Neural progenitor cell (in vitro differentiated cells): Measurements from ENCODE around the gene FAM234B. TPM values are rescaled to one million over a fixed set of nuclear protein-coding genes. Genes with fewer than 3 reads are reported as not detected.

Source experiments
- DNase-seq: peaks from one replicate; pipeline ENCODE4 v3.0.0-alpha.2; 2016; ENCODE audit warnings: low spot score
- H2AFZ ChIP-seq: fragments of 200-600 bp; sonication (generic); replicated peaks from 2 replicates; pipeline ENCODE4 v1.6.1; 2016; ENCODE audit warnings: antibody characterized with exemption
- H3F3A ChIP-seq: fragments of 200-600 bp; sonication (generic); 2 replicates; pipeline ENCODE4 v1.6.1; 2016; ENCODE audit warnings: antibody characterized with exemption, low read depth
- H3K27ac ChIP-seq: fragments of 200-600 bp; sonication (generic); 2 replicates; pipeline ENCODE4 v1.5.1; 2016; ENCODE audit warnings: mild to moderate bottlenecking
- H3K27me3 ChIP-seq: fragments of 200-600 bp; sonication (generic); 2 replicates; pipeline ENCODE4 v1.6.1; 2016; ENCODE audit warnings: mild to moderate bottlenecking, moderate library complexity
- H3K36me3 ChIP-seq: fragments of 200-600 bp; sonication (generic); 2 replicates; pipeline ENCODE4 v1.5.1; 2016
- H3K4me1 ChIP-seq: fragments of 200-600 bp; sonication (generic); 2 replicates; pipeline ENCODE4 v1.6.1; 2016; ENCODE audit warnings: mixed run types
- H3K4me2 ChIP-seq: fragments of 200-600 bp; sonication (generic); 2 replicates; pipeline ENCODE4 v1.6.1; 2016
- H3K4me3 ChIP-seq: fragments of 200-600 bp; sonication (generic); 2 replicates; pipeline ENCODE4 v1.5.1; 2016
- H3K79me2 ChIP-seq: fragments of 200-600 bp; sonication (generic); 2 replicates; pipeline ENCODE4 v1.6.1; 2016; ENCODE audit warnings: low read depth
- H3K9ac ChIP-seq: fragments of 200-600 bp; sonication (generic); 2 replicates; pipeline ENCODE4 v1.6.1; 2016
- H3K9me3 ChIP-seq: fragments of 200-600 bp; sonication (generic); 2 replicates; pipeline ENCODE4 v1.5.1; 2016; ENCODE audit warnings: low read depth
- H4K20me1 ChIP-seq: fragments of 200-600 bp; sonication (generic); 2 replicates; pipeline ENCODE4 v1.6.1; 2016; ENCODE audit warnings: low read depth
- H3K27ac Mint-ChIP-seq: 3 replicates; pipeline ENCODE4 v1.8.0; 2021; ENCODE audit warnings: mixed read lengths
- H3K27me3 Mint-ChIP-seq: 2 replicates; pipeline ENCODE4 v1.8.0; 2022; ENCODE audit warnings: low read depth, mild to moderate bottlenecking, inconsistent platforms, moderate library complexity, mixed read lengths; ENCODE audit not compliant: insufficient read depth
- H3K36me3 Mint-ChIP-seq: 3 replicates; pipeline ENCODE4 v1.8.0; 2021; ENCODE audit warnings: mixed read lengths
- H3K4me1 Mint-ChIP-seq: 3 replicates; pipeline ENCODE4 v1.8.0; 2021; ENCODE audit warnings: mixed read lengths
- H3K4me3 Mint-ChIP-seq: 3 replicates; pipeline ENCODE4 v1.8.0; 2021; ENCODE audit warnings: mild to moderate bottlenecking, moderate library complexity, mixed read lengths
- H3K9me3 Mint-ChIP-seq: 3 replicates; pipeline ENCODE4 v1.8.0; 2020; ENCODE audit warnings: mixed read lengths
- EZH2 ChIP-seq: fragments of 200-600 bp; sonication (generic); IDR thresholded peaks from 2 replicates; pipeline ENCODE4 v1.6.1; 2017; ENCODE audit warnings: antibody characterized with exemption, mild to moderate bottlenecking, moderate library complexity
- EZH2phosphoT487 ChIP-seq: fragments of 200-600 bp; sonication (generic); IDR thresholded peaks from 2 replicates; pipeline ENCODE4 v1.6.1; 2017; ENCODE audit warnings: antibody characterized with exemption
- total RNA-seq: library from RNA; depleted of rRNA; stranded (reverse); fragments of >200 nt; gene quantifications from 2 replicates; pipeline ENCODE4 v1.2.3, GENCODE V29; 2015; ENCODE audit warnings: low replicate concordance
- TF ChIP-seq, protein P1 (sequence below): fragments of 200-600 bp; sonication (generic); IDR thresholded peaks from 2 replicates; pipeline ENCODE4 v1.5.1; 2017; ENCODE audit warnings: antibody characterized with exemption, mild to moderate bottlenecking

FAM234B gene
- total RNA-seq, 1 donor from 2014 or later: 20.8 TPM

- Mint-ChIP-seq H3K27ac (peak overlapping the region; percentile 0), H3K9me3 (no peaks in the 10 kb centered on the region), H3K36me3 (no peaks in the 10 kb centered on the region), H3K4me3 (no peak overlapping the region), H3K27me3 (peaks cover 4% of the 10 kb centered on the region), H3K4me1 (peaks cover 55% of the 10 kb centered on the region)
- Histone ChIP-seq H3K27me3 (no peaks in the 10 kb centered on the region), H3K36me3 (no peaks in the 10 kb centered on the region), H3K9me3 (no peaks in the 10 kb centered on the region), H3K79me2 (no peaks in the 10 kb centered on the region), H3F3A (peaks cover 19% of the 10 kb centered on the region), H3K4me1 (peaks cover 24% of the 10 kb centered on the region), H3K4me2 (no peak overlapping the region), H3K9ac (no peak overlapping the region), H4K20me1 (no peaks in the 10 kb centered on the region), H3K4me3 (no peak overlapping the region), H2AFZ (no peak overlapping the region), H3K27ac (no peak overlapping the region)
- TF ChIP-seq EZH2phosphoT487: no peak
- TF ChIP-seq, protein P1, sequence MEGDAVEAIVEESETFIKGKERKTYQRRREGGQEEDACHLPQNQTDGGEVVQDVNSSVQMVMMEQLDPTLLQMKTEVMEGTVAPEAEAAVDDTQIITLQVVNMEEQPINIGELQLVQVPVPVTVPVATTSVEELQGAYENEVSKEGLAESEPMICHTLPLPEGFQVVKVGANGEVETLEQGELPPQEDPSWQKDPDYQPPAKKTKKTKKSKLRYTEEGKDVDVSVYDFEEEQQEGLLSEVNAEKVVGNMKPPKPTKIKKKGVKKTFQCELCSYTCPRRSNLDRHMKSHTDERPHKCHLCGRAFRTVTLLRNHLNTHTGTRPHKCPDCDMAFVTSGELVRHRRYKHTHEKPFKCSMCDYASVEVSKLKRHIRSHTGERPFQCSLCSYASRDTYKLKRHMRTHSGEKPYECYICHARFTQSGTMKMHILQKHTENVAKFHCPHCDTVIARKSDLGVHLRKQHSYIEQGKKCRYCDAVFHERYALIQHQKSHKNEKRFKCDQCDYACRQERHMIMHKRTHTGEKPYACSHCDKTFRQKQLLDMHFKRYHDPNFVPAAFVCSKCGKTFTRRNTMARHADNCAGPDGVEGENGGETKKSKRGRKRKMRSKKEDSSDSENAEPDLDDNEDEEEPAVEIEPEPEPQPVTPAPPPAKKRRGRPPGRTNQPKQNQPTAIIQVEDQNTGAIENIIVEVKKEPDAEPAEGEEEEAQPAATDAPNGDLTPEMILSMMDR: no peak
- no peak for TF ChIP-seq EZH2
- DNase-seq: no peak
Observed at GRCh38 chr12:13099066-13099843, 55.1 kb downstream of the FAM234B start.

DNA sequence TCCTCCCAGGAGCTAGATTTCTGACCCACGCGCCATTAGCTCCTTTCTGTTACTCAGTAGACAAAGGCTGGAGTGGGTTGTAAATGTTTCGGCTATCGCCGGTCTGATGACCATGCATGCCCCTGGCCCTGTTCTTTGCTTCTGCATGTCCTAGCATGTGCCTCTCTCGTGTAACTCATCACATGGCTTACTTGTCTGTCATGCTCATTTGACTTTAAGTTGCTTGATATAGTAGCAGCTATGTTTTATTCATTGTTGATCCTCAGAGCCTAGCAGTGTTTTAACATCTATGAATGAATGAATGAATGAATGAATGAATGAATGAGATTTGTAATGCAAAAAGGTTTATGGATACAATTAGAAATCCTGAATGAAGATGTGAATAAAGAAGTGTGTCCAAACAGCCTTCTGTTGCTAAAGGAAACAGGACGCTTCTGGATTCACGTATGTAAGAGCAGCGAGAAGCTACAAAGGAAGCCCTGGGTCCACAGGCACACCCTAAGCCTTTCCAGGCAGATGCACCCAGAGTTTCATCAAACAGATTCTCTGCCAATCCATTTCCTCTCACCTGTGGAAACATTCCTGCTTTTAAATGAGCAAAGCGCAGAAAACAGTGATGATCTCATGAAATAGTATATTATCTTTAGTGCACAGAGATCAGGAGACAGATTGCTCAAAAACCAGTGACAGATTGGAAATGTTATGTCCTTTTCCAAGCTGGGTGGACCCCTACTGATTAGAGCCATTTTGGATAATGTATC, 55.8 kb downstream of the FAM234B start:
- peaks cover 24% of the 10 kb centered on the region for H3K4me1 ChIP-seq
- TF ChIP-seq, protein P1: no peak
- TF ChIP-seq EZH2phosphoT487 (no peak), EZH2 (no peak)
- H4K20me1 ChIP-seq: no peaks in the 10 kb centered on the region
- peaks cover 19% of the 10 kb centered on the region for H3F3A ChIP-seq
- Mint-ChIP-seq H3K9me3 (no peaks in the 10 kb centered on the region), H3K27me3 (peaks cover 6% of the 10 kb centered on the region), H3K4me1 (peaks cover 55% of the 10 kb centered on the region), H3K36me3 (no peaks in the 10 kb centered on the region), H3K27ac (peak overlapping the region; percentile 97), H3K4me3 (peak overlapping the region; percentile 77)
- H3K27ac ChIP-seq: no peak overlapping the region
- peak overlapping the region; percentile 72 for H3K4me3 ChIP-seq
- H3K36me3 ChIP-seq: no peaks in the 10 kb centered on the region
- no peak for DNase-seq
- peak overlapping the region; percentile 80 for H2AFZ ChIP-seq
- no peaks in the 10 kb centered on the region for H3K79me2 ChIP-seq
- H3K9ac ChIP-seq: no peak overlapping the region
- H3K4me2 ChIP-seq: peak overlapping the region; percentile 83
- no peaks in the 10 kb centered on the region for H3K27me3 ChIP-seq
- H3K9me3 ChIP-seq: no peaks in the 10 kb centered on the region

DNA sequence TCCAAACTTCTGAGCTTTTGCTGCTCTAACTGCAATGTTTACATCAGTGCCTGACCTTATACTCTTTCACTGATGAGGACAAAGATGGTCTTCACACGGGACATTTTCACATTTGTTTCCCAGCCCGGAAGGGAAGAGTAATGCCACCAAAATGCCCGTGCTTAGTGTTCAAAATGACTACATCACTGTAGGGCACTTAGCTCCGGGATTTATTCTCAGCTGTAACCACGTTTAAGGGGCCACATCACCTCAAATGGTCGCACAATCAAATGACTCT, 56.4 kb downstream of the FAM234B start:
- no peak for TF ChIP-seq EZH2
- no peak for TF ChIP-seq EZH2phosphoT487
- TF ChIP-seq, protein P1: no peak
- Mint-ChIP-seq H3K36me3 (no peaks in the 10 kb centered on the region), H3K4me1 (peaks cover 55% of the 10 kb centered on the region), H3K27me3 (peaks cover 6% of the 10 kb centered on the region), H3K9me3 (peaks cover 2% of the 10 kb centered on the region), H3K27ac (peak overlapping the region; percentile 97), H3K4me3 (peak overlapping the region; percentile 77)
- Histone ChIP-seq H3K4me2 (peak overlapping the region; percentile 83), H3K27ac (no peak overlapping the region), H3K79me2 (no peaks in the 10 kb centered on the region), H2AFZ (peak overlapping the region; percentile 80), H3K9ac (no peak overlapping the region), H3K36me3 (no peaks in the 10 kb centered on the region), H4K20me1 (no peaks in the 10 kb centered on the region), H3K4me1 (peaks cover 24% of the 10 kb centered on the region), H3K27me3 (no peaks in the 10 kb centered on the region), H3F3A (peaks cover 19% of the 10 kb centered on the region), H3K4me3 (peak overlapping the region; percentile 72), H3K9me3 (no peaks in the 10 kb centered on the region)
- no peak for DNase-seq
